Amniotic stem cell (primary cell): ENCODE measurements around the gene PCDHA10.

Experiments used
- DNase-seq: peaks from one replicate; lab custom pipeline; 2025; lab: John Stamatoyannopoulos, UW

The PCDHA10 gene

GRCh38 chr5:140883927-140884697 is 28.4 kb downstream of the PCDHA10 start:
- no peak for DNase-seq

- DNase-seq: no peak
These were observed 60.6 kb downstream of the PCDHA10 start for GRCh38 chr5:140916325-140916724.
